GM03348 (cell line): ENCODE data around the gene AGAP2.

Experiments used
- DNase-seq: peaks from one replicate; pipeline ENCODE4 v3.0.0; 2012; ENCODE audit warnings: low spot score

AGAP2 gene

GRCh38 chr12:57753756-57754337 lies 15.3 kb upstream of the AGAP2 start:
- DNase-seq: no peak

- DNase-seq: no peak
Measured at GRCh38 chr12:57752668-57753000, 14.1 kb upstream of the AGAP2 start.

GRCh38 chr12:57751788-57752667 lies 13.5 kb upstream of the AGAP2 start, which contains the start of gene CDK4:
Gene CDK4, minus strand, starts transcription at chr12:57752310. Its CDS starts 593 bp downstream, at chr12:57751717.
- peak; percentile 98 for DNase-seq

GRCh38 chr12:57751432-57751787 lies 12.9 kb upstream of the AGAP2 start:
- no peak for DNase-seq

GRCh38 chr12:57750561-57751431 lies 12.3 kb upstream of the AGAP2 start:
- no peak for DNase-seq

- no peak for DNase-seq
Measured at GRCh38 chr12:57749061-57749460, 10.5 kb upstream of the AGAP2 start.

GRCh38 chr12:57746025-57746424 lies 7.5 kb upstream of the AGAP2 start:
- no peak for DNase-seq

GRCh38 chr12:57745485-57745881 lies 6.9 kb upstream of the AGAP2 start:
- DNase-seq: no peak

GRCh38 chr12:57744777-57745484 lies 6.4 kb upstream of the AGAP2 start, which contains the start of gene TSPAN31:
Gene TSPAN31, plus strand, starts transcription at chr12:57745039. Its CDS starts 116 bp downstream, at chr12:57745155.
- peak; percentile 95 for DNase-seq

- peak; percentile 83 for DNase-seq
Measured at GRCh38 chr12:57744194-57744776, 5.7 kb upstream of the AGAP2 start.

- no peak for DNase-seq
Measured at GRCh38 chr12:57743769-57744168, 5.2 kb upstream of the AGAP2 start.

- no peak for DNase-seq
Measured at GRCh38 chr12:57741844-57742738, 3.5 kb upstream of the AGAP2 start.

GRCh38 chr12:57741413-57741789 lies 2.9 kb upstream of the AGAP2 start:
- no peak for DNase-seq

GRCh38 chr12:57740656-57741412 lies 2.3 kb upstream of the AGAP2 start:
- no peak for DNase-seq

- DNase-seq: no peak
Measured at GRCh38 chr12:57739914-57740538, 1.5 kb upstream of the AGAP2 start.

GRCh38 chr12:57739387-57739786 lies 845 bp upstream of the AGAP2 start:
- no peak for DNase-seq

GRCh38 chr12:57737467-57738460 lies 778 bp downstream of the AGAP2 start:
- peak; percentile 57 for DNase-seq
